ENCODE measurements around the gene TMEM161A. TPM values are rescaled to one million over a fixed set of nuclear protein-coding genes. Genes with fewer than 3 reads are reported as not detected.

Gene TMEM161A
- total and polyA plus RNA-seq, 9 of the 15 experiments (the other 6 are each of a cell fraction or from before 2014, with no cell fraction given), result 0.63 to 92.3 (median 38.9) TPM

DNA sequence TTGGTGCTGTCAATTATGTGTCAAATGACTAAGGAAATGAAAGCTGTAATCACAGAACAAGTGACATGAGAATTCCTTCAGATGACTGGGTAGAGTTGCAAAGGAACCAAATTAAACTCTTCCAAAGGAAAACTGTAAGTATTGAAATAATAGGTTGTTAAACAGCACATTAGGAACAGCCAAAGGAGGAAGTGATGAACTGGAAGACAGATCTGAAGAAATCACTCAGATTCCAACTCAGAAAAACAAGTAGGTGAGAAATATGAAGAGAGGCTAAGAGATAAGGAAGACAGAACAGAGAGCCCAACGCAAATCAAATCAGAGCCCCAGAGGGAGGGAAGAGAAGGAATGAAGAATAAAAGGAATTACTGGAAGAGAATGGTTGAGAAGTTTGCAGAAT is 15.4 kb downstream of the TMEM161A start:
- peak; percentile 26 for FAIRE-seq
- no peaks in the 10 kb centered on the region for H3K27me3 ChIP-seq (ENCODE audit: control insufficient read depth in 2 of 2, insufficient read depth in 2 of 2, low read length in 2 of 2)
- ChIA-PET POLR2A (interaction anchor here (0.8 kb wide), 1 partner anchor 14 kb away, joined by 3 read pairs; no protein-coding TSS in a partner anchor), CTCF (ENCODE audit: low intra/inter-chr PET ratio) (no interaction called here)
- intact Hi-C loops (cut with micrococcal nuclease), result no loop called here
- H3K9me1 ChIP-seq (ENCODE audit: control insufficient read depth, insufficient read depth, low read length), result no peaks in the 10 kb centered on the region
- in situ Hi-C loops (cut with MboI), result no loop called here
- 17% methylated on average over 1 of the region's 1 CpG for WGBS (ENCODE audit: insufficient coverage, low coverage, missing lambda C conversion rate)
- H3K9ac ChIP-seq (ENCODE audit: insufficient read depth in 1 of 2, low read depth in 2 of 2, low read length in 2 of 2), result no peak overlapping the region
- H4K20me1 ChIP-seq (replicated peaks; ENCODE audit: control insufficient read depth, insufficient read depth, low read length), result no peaks in the 10 kb centered on the region
- no peak overlapping the region for H3K27ac ChIP-seq (ENCODE audit: extremely low read depth, low read depth, low read length)
- DNase-seq (ENCODE audit: extremely low read depth in 1 of 4, low spot score in 3 of 4), result no peak
- no peak for TF ChIP-seq FOXA3 (CRISPR knock-in tag; conservative IDR thresholded peaks at IDR 0.05 in 1 of 2, IDR thresholded peaks at IDR 0.05 in 1 of 2)
- no peak for TF ChIP-seq TAF15 (IDR thresholded peaks at IDR 0.05; ENCODE audit: low read depth, low read length)
- no peak for TF ChIP-seq ZNF766 (CRISPR knock-in tag; conservative IDR thresholded peaks at IDR 0.05)
- no peak for TF ChIP-seq NFATC3 (IDR thresholded peaks at IDR 0.05)
- no peak for TF ChIP-seq ZEB2 (IDR thresholded peaks at IDR 0.05)
- TF ChIP-seq POLR2H (tag; IDR thresholded peaks at IDR 0.05; ENCODE audit: low read depth), result no peak
- TF ChIP-seq, protein P1, sequence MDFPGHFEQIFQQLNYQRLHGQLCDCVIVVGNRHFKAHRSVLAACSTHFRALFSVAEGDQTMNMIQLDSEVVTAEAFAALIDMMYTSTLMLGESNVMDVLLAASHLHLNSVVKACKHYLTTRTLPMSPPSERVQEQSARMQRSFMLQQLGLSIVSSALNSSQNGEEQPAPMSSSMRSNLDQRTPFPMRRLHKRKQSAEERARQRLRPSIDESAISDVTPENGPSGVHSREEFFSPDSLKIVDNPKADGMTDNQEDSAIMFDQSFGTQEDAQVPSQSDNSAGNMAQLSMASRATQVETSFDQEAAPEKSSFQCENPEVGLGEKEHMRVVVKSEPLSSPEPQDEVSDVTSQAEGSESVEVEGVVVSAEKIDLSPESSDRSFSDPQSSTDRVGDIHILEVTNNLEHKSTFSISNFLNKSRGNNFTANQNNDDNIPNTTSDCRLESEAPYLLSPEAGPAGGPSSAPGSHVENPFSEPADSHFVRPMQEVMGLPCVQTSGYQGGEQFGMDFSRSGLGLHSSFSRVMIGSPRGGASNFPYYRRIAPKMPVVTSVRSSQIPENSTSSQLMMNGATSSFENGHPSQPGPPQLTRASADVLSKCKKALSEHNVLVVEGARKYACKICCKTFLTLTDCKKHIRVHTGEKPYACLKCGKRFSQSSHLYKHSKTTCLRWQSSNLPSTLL (IDR thresholded peaks at IDR 0.05), result no peak
- no peak for TF ChIP-seq C11orf30 (IDR thresholded peaks at IDR 0.05; ENCODE audit: low read depth)
- no peak for TF ChIP-seq HOXB6 (CRISPR knock-in tag; IDR thresholded peaks at IDR 0.05; ENCODE audit: borderline replicate concordance)
- TF ChIP-seq FOXP1 (CRISPR knock-in tag; IDR thresholded peaks at IDR 0.05), result no peak
- H3K4me1 ChIP-seq (replicated peaks in 1 of 2; ENCODE audit: control insufficient read depth in 2 of 2, insufficient read depth in 2 of 2, low read length in 2 of 2), result peaks cover 8 to 29% of the 10 kb centered on the region in 2 experiments
- no peaks in the 10 kb centered on the region for H3K9me3 ChIP-seq (replicated peaks; ENCODE audit: control insufficient read depth, insufficient read depth, low read depth, low read length)
- no peak overlapping the region for H3K4me3 ChIP-seq
- no peak overlapping the region for H2AFZ ChIP-seq (ENCODE audit: low read depth, low read length)
- peaks cover 49% of the 10 kb centered on the region for H3K36me3 ChIP-seq (ENCODE audit: control insufficient read depth, insufficient read depth, low read length)
- no peak overlapping the region for H3K4me2 ChIP-seq (ENCODE audit: insufficient read depth, low read length)
- H3K79me2 ChIP-seq (ENCODE audit: control insufficient read depth, insufficient read depth, low read length), result no peaks in the 10 kb centered on the region; the same call in 2 of the 3 replicates
- no TSS peak for BruUV-seq (replicated peaks)
- no peak for ATAC-seq
